Activated T-cell treated with anti-CD3 and anti-CD28 coated beads, Interleukin-2, amount 50 U/mL, for 24 hours (primary cell): ENCODE measurements around the gene PRM2.

Experiments
- DNase-seq: peaks from one replicate; pipeline ENCODE4 v3.0.0-alpha.2; 2020
- H3K27ac Mint-ChIP-seq: 2 replicates; pipeline ENCODE4 v1.8.0; 2020; ENCODE audit warnings: mild to moderate bottlenecking, mixed read lengths
- H3K27me3 Mint-ChIP-seq: 2 replicates; pipeline ENCODE4 v1.8.0; 2020; ENCODE audit warnings: mixed read lengths
- H3K36me3 Mint-ChIP-seq: 2 replicates; pipeline ENCODE4 v1.8.0; 2020; ENCODE audit warnings: low read depth, mixed read lengths
- H3K4me1 Mint-ChIP-seq: 2 replicates; pipeline ENCODE4 v1.8.0; 2020; ENCODE audit warnings: low read depth, mixed read lengths
- H3K4me3 Mint-ChIP-seq: 2 replicates; pipeline ENCODE4 v1.8.0; 2020; ENCODE audit warnings: mild to moderate bottlenecking, moderate library complexity, mixed read lengths
- H3K9me3 Mint-ChIP-seq: 2 replicates; pipeline ENCODE4 v1.8.0; 2020; ENCODE audit warnings: mixed read lengths

Gene PRM2

DNA sequence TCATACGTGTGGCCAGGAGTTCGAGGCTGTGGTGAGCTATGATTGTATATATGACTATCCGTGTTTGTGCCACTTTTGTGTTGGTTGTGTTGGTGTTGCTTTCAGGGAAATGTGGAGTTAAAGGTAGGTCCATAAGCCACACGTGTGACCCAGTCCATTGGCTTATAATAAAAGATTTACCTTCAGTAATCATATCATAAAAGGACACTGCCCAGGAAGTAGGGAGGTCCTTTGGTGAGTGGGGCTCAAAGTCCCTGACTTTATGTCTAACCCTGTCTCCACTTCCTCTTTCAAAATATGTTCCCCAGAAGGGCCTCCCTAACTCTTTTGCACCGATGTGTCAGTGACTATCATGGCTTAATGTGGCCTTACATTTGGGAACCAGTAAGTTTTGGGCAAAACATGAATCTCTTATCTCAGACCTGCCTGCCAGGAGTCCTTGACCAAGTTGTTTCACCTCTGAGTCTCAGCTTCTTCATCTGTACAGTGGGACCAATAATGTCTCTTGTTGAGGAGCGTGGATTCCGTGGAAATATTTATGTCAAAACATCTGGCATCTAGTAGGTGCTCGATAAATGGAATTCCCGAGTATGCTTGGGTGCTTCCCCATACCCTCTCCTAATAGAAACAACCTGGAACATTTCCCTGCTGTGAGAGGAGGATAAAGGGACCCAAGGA, 12.0 kb downstream of the PRM2 start:
- Mint-ChIP-seq H3K9me3 (no peaks in the 10 kb centered on the region), H3K36me3 (no peaks in the 10 kb centered on the region), H3K4me1 (peaks cover 42% of the 10 kb centered on the region), H3K4me3 (peak overlapping the region; percentile 43), H3K27me3 (no peaks in the 10 kb centered on the region), H3K27ac (peak overlapping the region; percentile 91)
- DNase-seq, result no peak

DNA sequence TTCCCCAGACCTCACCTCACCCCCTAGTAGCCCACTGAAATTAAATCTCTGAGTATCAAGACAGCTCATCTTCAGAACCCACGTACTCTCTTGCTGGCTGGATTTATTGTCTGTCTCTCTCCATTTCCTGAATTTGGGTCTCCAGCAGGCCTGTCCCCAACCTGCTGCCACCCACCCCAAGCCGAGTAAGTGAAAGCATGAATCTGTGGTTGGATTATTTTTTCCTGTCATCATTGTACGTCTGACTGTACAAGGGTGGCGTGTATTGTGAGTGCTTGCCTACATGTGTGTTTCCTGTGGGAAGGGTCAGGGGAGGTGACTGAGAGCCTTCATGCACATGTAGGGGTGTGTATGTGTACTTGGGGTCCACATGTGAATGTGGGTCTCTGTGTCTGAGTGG, 12.5 kb downstream of the PRM2 start:
- no peaks in the 10 kb centered on the region for H3K9me3 Mint-ChIP-seq
- H3K4me3 Mint-ChIP-seq, result peak overlapping the region; percentile 43
- DNase-seq, result peak; percentile 66
- peak overlapping the region; percentile 91 for H3K27ac Mint-ChIP-seq
- peaks cover 48% of the 10 kb centered on the region for H3K4me1 Mint-ChIP-seq
- H3K36me3 Mint-ChIP-seq, result no peaks in the 10 kb centered on the region
- H3K27me3 Mint-ChIP-seq, result no peaks in the 10 kb centered on the region

DNA sequence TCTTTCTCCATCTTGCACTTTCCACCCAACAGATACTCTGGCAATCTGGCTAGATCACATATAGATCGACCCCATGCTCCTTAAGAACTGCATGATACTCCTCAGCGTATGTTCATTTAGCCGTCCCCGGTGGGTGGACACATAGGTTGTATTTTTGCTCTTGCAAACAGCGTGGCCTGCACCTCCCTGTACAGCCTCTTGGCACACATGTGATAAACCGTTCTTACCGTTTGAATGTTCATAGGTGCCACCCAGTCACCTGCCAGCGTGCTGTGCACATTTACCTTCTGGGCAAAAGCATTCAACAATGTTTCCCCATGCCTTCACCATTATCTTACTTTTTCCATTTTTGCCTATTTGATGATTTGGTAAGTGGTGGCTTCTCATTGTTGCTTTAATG, 13.4 kb downstream of the PRM2 start:
- Mint-ChIP-seq H3K27me3 (no peaks in the 10 kb centered on the region), H3K4me3 (no peak overlapping the region), H3K9me3 (no peaks in the 10 kb centered on the region), H3K36me3 (no peaks in the 10 kb centered on the region), H3K27ac (no peak overlapping the region), H3K4me1 (peaks cover 56% of the 10 kb centered on the region)
- DNase-seq, result no peak

DNA sequence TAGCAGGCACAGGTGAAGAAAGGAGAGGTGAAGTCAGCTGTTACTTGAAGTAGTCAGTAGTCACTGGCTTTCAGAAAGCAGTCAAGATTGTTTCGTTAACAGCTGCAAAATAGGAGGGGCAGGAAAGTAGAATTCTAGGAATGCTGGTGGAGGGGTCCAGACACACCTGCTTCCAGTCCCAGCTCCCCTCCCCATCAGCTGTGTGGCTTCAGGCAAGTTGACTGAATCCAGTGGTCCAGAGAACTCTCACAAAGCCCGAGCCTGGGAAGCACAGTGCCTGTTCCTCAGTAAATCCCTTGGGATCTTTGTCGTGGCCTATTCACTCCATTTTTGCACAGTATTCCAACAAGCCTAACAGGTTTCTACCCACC, 15.7 kb downstream of the PRM2 start:
- Mint-ChIP-seq H3K4me3 (no peak overlapping the region), H3K36me3 (peaks cover 8% of the 10 kb centered on the region), H3K27ac (no peak overlapping the region), H3K9me3 (no peaks in the 10 kb centered on the region), H3K27me3 (no peaks in the 10 kb centered on the region), H3K4me1 (peaks cover 67% of the 10 kb centered on the region)
- DNase-seq, result no peak

DNA sequence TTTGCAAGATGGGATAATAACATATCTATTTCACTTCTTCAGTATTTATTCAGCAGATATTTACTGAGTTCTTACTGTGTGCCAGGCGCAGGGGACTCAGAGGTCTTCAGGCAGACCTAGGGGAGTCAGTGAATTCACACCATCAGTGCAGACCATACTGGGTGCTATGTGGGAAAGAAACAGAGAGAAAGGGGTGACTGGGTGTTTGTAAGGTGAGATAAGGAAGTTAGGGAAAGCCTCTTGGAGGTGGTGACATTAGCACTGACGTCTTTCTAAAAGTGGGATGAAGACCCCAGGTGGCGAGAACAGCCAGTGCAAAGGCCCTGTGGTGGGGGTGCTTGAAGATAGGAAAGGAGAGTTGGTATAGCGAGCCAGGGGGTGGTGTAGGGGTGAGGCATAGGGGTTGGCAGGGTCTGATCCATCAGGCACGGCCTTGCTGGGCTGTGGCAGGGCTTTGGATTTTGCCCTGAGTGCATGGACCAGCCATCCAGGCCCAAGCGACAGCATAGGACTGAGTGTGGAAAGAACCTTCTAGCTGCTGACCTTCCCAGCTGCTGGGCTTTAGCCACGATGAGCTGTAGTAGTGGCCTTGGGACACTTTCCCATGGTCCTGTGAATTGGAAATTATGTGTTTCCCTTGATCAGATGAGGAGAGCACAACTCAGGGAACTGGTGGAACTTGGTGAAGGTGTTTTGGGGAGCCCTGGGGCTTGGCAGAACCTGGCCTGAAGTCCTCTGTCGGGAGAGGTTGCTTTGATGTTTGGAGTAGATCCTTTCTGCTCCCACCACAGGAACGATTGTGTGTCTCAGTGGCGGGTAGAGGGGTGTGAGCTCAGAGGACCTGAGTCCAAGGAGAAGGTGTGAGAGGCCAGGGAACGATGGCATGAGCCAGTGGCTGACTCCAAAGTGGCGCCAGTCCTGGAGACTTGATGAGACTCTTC, 16.4 kb downstream of the PRM2 start:
- no peak overlapping the region for H3K4me3 Mint-ChIP-seq
- peaks cover 13% of the 10 kb centered on the region for H3K36me3 Mint-ChIP-seq
- peaks cover 63% of the 10 kb centered on the region for H3K4me1 Mint-ChIP-seq

DNA sequence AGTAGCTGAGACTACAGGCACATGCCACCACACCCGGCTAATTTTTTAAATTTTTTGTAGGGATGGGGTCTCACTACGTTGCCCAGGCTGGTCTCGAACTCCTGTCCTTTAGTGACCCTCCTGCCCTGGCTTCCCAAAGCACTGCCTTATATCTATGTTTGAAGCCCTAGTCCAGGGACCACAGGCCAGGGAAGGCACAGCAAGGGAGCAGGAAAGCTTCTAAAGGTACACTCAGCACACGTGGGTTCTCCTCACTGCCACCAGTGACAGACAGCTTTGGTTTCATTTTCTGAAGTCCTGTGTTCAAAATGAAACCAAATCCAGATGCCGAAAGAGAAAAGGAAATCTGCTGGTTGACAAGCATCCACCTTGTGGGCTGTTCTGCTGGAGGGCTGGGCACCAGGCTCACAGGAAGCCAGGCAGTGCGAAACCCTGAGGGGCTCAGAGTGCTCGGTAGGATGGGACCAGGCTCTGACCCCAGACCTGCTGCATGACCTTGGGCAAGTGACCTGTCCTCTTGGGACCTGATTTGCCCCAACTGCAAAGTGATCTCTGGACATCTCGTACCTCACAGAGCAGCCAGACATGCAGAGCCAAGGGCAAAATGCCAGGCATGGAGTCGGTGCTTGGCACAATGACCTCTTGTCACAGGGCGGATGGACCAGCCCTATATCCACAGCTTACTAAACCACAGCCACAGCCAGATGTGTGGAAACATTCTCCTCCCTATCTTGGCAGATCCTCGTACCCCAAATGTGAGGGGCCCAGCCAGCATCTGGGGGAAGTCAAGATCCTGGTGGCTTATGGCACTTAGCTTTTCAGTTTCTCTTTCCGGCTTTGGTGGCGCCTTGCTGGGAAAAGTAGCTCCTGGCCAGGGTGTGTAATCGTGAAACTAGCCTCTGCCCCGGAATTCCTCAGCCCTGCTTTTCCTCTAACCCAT, 17.5 kb downstream of the PRM2 start:
- DNase-seq, result peak; percentile 63
- no peaks in the 10 kb centered on the region for H3K27me3 Mint-ChIP-seq
- peaks cover 52% of the 10 kb centered on the region for H3K4me1 Mint-ChIP-seq
- peak overlapping the region; percentile 36 for H3K4me3 Mint-ChIP-seq
- peaks cover 23% of the 10 kb centered on the region for H3K36me3 Mint-ChIP-seq
- peak overlapping the region; percentile 99 for H3K27ac Mint-ChIP-seq
- no peaks in the 10 kb centered on the region for H3K9me3 Mint-ChIP-seq

More for the DNA sequence above, 16.4 kb downstream of the PRM2 start:
- no peaks in the 10 kb centered on the region for H3K27me3 Mint-ChIP-seq
- peak overlapping the region; percentile 99 for H3K27ac Mint-ChIP-seq
- no peak for DNase-seq
- no peaks in the 10 kb centered on the region for H3K9me3 Mint-ChIP-seq

DNA sequence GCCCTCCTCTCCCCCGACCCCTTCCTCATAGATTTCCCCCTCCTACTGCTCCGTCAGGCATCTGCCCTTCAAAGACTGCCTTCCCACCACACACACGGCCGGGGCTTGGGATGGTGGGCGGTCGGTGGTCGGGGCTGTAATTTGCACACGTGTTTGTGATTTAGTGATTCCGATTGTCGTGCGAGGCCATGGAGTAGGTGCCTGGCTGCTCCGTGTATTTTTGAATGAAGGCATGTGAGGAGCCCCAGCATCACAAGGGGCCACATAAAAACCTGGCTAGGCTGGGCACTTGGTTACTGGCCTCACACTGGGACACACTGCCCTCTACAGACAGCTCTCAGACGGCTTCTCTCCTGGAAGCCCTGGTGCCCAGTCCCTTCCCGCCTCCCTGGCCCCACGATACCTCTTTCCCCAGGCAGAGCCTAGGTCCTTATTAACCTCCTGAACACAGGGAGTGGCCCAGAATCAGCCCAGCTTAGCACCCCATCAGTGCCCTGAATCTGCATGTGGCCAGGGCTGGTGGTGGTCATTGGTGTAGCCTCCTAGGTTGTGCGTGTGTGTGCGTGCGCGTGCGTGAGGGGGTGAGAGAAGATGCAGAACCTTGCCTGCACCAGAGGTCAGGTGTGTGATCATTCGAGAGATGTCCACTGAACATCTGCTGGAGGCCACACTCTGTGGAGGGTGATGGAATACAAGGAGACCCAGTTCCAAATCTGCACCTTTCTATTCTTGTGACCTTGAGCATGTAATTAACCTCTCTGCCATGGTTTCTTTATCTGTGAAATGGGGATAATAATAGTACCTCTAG, 18.9 kb downstream of the PRM2 start:
- H3K4me3 Mint-ChIP-seq, result peak overlapping the region; percentile 98
- H3K27ac Mint-ChIP-seq, result peak overlapping the region; percentile 99
- H3K27me3 Mint-ChIP-seq, result no peaks in the 10 kb centered on the region
- peaks cover 51% of the 10 kb centered on the region for H3K4me1 Mint-ChIP-seq
- no peaks in the 10 kb centered on the region for H3K9me3 Mint-ChIP-seq
- peaks cover 38% of the 10 kb centered on the region for H3K36me3 Mint-ChIP-seq
- peak; percentile 76 for DNase-seq

DNA sequence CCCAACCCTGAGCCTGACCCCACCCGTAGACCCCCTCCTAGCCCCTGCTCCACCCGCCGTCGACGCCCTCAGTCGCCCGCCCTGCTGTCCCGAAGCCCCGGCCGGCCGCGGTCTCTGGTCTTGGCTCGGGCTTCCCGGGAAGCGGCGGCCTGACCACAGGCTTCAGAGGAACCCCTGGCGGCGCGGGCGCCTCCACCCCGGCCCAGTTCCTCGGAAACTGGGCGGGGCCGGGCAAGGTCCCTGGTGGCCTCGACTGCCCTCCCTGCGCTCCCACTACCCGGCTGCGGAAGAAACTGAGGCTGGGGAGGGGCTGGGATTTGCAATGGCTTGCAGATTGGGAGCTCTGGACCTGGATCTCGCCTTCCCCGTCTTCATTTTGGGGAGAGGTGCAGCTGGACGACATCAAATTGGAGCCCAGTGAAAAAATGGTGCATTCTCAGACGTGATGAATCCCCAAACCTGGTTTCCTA, 19.6 kb downstream of the PRM2 start:
- H3K4me1 Mint-ChIP-seq, result peaks cover 53% of the 10 kb centered on the region

DNA sequence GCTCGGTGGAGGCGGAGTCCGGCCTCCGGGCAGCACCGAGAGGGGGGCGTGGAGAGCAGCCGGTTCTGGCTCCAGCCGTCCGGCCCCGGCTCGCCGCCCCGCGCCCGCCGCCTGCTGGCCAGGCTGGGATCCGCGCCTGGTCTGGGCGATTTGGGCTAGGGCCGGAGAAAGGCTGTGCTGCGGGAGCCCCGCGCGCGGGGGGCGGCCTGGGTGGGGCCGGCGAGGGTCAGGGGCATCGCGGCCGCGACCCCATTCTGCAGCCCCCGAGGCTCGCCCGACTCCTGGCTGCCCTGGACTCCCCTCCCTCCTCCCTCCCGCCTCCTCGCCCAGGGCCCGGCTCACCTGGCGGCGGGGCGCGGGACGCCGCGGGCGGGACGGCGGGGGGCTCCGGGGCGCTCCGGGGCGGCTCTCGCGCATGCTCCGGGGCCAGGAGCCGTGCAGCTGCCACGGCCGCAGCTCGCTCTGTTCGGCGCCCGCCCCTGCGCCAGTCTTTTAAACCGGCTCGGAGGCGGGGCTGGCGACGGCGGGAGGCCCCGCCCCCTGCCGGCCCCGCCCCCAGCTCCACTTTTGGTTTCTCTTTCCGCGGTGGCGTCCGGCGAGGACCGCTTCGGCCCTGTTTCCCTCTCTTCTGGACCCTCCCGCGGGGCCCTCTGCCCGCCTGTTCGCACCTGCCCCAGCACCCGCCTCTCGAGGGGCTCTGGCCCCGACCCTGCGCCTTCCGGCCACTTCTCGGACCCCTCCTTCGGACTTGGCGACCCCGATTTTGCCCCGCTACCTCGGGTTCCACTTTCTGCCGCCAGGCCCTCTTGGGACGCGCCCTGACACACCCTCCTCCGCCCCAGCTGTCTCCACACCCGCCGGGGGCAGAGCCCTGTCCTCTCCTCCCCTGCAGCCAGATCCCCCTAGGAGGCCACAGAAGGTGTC, 20.3 kb downstream of the PRM2 start, which contains the start of gene SOCS1:
TSS of gene SOCS1 (minus strand) at position 468 of the 924 bp plus-strand sequence. CDS start 726 bp downstream, outside the sequence.
- Mint-ChIP-seq H3K9me3 (no peaks in the 10 kb centered on the region), H3K4me1 (peaks cover 58% of the 10 kb centered on the region), H3K27ac (peak within 1 kb of the TSS; percentile 99), H3K27me3 (no peaks in the 10 kb centered on the region), H3K36me3 (peaks cover 49% of the 10 kb centered on the region), H3K4me3 (peak within 1 kb of the TSS; percentile 98)
- DNase-seq, result peak; percentile 95

More for the DNA sequence above, 19.6 kb downstream of the PRM2 start:
- no peak for DNase-seq
- Mint-ChIP-seq H3K4me3 (peak overlapping the region; percentile 98), H3K9me3 (no peaks in the 10 kb centered on the region), H3K27ac (peak overlapping the region; percentile 99), H3K36me3 (peaks cover 44% of the 10 kb centered on the region), H3K27me3 (no peaks in the 10 kb centered on the region)

DNA sequence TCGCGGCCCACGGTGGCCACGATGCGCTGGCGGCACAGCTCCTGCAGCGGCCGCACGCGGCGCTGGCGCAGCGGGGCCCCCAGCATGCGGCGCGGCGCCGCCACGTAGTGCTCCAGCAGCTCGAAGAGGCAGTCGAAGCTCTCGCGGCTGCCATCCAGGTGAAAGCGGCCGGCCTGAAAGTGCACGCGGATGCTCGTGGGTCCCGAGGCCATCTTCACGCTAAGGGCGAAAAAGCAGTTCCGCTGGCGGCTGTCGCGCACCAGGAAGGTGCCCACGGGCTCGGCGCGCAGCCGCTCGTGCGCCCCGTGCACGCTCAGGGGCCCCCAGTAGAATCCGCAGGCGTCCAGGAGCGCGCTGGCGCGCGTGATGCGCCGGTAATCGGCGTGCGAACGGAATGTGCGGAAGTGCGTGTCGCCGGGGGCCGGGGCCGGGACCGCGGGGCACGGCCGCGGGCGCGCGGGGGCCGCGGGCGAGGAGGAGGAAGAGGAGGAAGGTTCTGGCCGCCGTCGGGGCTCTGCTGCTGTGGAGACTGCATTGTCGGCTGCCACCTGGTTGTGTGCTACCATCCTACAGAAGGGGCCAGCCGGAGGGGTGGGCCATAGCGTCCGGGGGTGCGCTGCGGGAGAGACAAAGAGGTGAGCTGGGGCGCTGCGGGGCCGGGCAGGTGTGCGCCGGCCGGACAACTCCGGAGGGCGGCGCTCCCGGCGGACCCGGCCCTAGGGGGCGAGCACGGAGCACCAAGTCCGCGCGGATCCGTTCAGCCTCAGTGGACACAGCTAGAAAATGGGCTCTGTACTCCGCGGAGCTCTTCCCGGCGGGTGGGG, 21.2 kb downstream of the PRM2 start:
- H3K27ac Mint-ChIP-seq, result peak overlapping the region; percentile 98
- no peaks in the 10 kb centered on the region for H3K9me3 Mint-ChIP-seq
- no peak for DNase-seq
- peaks cover 55% of the 10 kb centered on the region for H3K36me3 Mint-ChIP-seq
- no peaks in the 10 kb centered on the region for H3K27me3 Mint-ChIP-seq
- peak overlapping the region; percentile 96 for H3K4me3 Mint-ChIP-seq
- H3K4me1 Mint-ChIP-seq, result peaks cover 63% of the 10 kb centered on the region

DNA sequence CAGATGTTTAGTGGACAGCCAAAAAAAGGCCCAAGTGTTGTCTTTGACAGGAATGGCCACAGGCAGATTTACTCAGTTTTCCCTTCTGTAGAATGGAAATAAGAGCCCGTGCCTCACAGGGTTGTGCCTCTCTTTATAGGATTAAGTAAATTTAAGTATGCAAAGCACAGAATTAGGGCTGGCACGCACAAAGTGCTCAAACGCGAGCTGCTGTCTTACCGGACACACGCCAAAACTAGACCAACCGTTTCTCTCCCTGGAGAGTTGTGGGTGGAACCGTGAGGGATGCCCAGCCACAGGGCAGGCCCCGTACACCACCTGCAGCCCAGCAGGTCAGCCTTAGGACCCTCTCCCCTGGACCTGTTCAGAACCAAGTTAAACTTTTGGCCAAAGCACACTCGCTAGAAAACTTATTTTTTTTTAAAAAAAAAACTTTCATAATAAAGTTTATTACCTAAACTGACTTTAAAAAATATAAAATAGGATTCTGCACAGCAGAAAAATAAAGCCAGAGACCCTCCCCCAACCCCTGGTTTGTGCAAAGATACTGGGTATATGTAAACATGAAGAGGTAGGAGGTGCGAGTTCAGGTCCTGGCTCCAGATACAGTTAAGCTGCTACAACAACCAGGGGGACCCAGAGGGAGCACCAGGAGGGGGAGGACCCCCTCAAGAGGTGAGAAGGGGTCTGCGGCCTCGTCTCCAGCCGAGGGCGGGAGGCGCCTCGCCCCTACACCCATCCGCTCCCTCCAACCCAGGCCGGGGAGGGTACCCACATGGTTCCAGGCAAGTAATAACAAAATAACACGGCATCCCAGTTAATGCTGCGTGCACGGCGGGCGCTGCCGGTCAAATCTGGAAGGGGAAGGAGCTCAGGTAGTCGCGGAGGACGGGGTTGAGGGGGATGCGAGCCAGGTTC, 22.0 kb downstream of the PRM2 start:
- H3K4me3 Mint-ChIP-seq, result peak overlapping the region; percentile 96
- no peaks in the 10 kb centered on the region for H3K9me3 Mint-ChIP-seq
- H3K36me3 Mint-ChIP-seq, result peaks cover 55% of the 10 kb centered on the region
- H3K27ac Mint-ChIP-seq, result peak overlapping the region; percentile 98
- peaks cover 63% of the 10 kb centered on the region for H3K4me1 Mint-ChIP-seq
- DNase-seq, result peak; percentile 71
- H3K27me3 Mint-ChIP-seq, result no peaks in the 10 kb centered on the region
